Activated CD4-positive, alpha-beta T cell treated with anti-CD3 and anti-CD28 coated beads, Interleukin-2, Interleukin-6, amounts not matched to agents 100 ng/mL and 50 ng/mL, durations not matched to agents 16 hours and 8 hours (primary cell): ENCODE measurements around the gene C11orf91.
"Not testable (repeated sequence)": the region's sequence is repeated elsewhere in the genome, so short reads cannot be mapped to it uniquely, and the experiment has no call there.

ENCODE experiments used
- DNase-seq: peaks from one replicate; pipeline ENCODE4 v3.0.0-alpha.2; 2020

Gene C11orf91

GRCh38 chr11:33721426-33721825, 20.8 kb upstream of the C11orf91 start:
- peak; percentile 42 for DNase-seq

GRCh38 chr11:33719587-33719986, 19.0 kb upstream of the C11orf91 start:
- no peak for DNase-seq

GRCh38 chr11:33718440-33718839, 17.8 kb upstream of the C11orf91 start:
- no peak for DNase-seq

- DNase-seq: peak; percentile 33
Measured at GRCh38 chr11:33716243-33716642, 15.6 kb upstream of the C11orf91 start.

- DNase-seq: no peak
Measured at GRCh38 chr11:33713856-33714398, 13.3 kb upstream of the C11orf91 start.

GRCh38 chr11:33713151-33713855, 12.7 kb upstream of the C11orf91 start:
- no peak for DNase-seq

- DNase-seq: no peak
Measured at GRCh38 chr11:33712436-33712835, 11.8 kb upstream of the C11orf91 start.

- DNase-seq: no peak
Measured at GRCh38 chr11:33709466-33709865, 8.8 kb upstream of the C11orf91 start.

GRCh38 chr11:33708985-33709384, 8.4 kb upstream of the C11orf91 start:
- DNase-seq: no peak

- not testable (repeated sequence) for DNase-seq
Measured at GRCh38 chr11:33707831-33708230, 7.2 kb upstream of the C11orf91 start.

- DNase-seq: no peak
Measured at GRCh38 chr11:33706966-33707365, 6.3 kb upstream of the C11orf91 start.

- no peak for DNase-seq
Measured at GRCh38 chr11:33706546-33706945, 5.9 kb upstream of the C11orf91 start.

- DNase-seq: no peak
Measured at GRCh38 chr11:33704240-33705002, 3.8 kb upstream of the C11orf91 start.

GRCh38 chr11:33703788-33704187, 3.2 kb upstream of the C11orf91 start:
- DNase-seq: no peak

- DNase-seq: no peak
Measured at GRCh38 chr11:33703234-33703633, 2.6 kb upstream of the C11orf91 start.

- no peak for DNase-seq
Measured at GRCh38 chr11:33701302-33702230, 940 bp upstream of the C11orf91 start.

GRCh38 chr11:33700063-33700501, 544 bp downstream of the C11orf91 start:
- DNase-seq: no peak

- DNase-seq: no peak
Measured at GRCh38 chr11:33699515-33700062, 1.0 kb downstream of the C11orf91 start.

GRCh38 chr11:33698921-33699320, 1.7 kb downstream of the C11orf91 start:
- no peak for DNase-seq

GRCh38 chr11:33697997-33698396, 2.6 kb downstream of the C11orf91 start:
- DNase-seq: no peak

GRCh38 chr11:33696931-33697638, 3.5 kb downstream of the C11orf91 start:
- DNase-seq: no peak

GRCh38 chr11:33696411-33696810, 4.2 kb downstream of the C11orf91 start:
- no peak for DNase-seq
